Jurkat, Clone E6-1 (cell line): ENCODE results near the gene PATE4. TPM values are rescaled to one million over a fixed set of nuclear protein-coding genes. Genes with fewer than 3 reads are reported as not detected.
"Not testable (repeated sequence)": the region's sequence is repeated elsewhere in the genome, so short reads cannot be mapped to it uniquely, and the experiment has no call there.

Source experiments
- DNase-seq: peaks from one replicate; pipeline ENCODE4 v3.0.0-alpha.2; 2011; ENCODE audit warnings: low read depth, low spot score
- H3K4me3 ChIP-seq: 2 replicates; pipeline ENCODE4 v1.5.1; 2011; ENCODE audit warnings: mild to moderate bottlenecking, low read length, control low read depth, moderate library complexity
- polyA plus RNA-seq: library from polyadenylated mRNA; unstranded; fragments of >200 nt; gene quantifications from one replicate; pipeline ENCODE4 v1.2.1, GENCODE V29; 2012; ENCODE audit warnings: missing spikeins; ENCODE audit not compliant: insufficient read length, insufficient read depth

The PATE4 gene, protein sequence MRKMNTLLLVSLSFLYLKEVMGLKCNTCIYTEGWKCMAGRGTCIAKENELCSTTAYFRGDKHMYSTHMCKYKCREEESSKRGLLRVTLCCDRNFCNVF
- not detected for polyA plus RNA-seq

DNA sequence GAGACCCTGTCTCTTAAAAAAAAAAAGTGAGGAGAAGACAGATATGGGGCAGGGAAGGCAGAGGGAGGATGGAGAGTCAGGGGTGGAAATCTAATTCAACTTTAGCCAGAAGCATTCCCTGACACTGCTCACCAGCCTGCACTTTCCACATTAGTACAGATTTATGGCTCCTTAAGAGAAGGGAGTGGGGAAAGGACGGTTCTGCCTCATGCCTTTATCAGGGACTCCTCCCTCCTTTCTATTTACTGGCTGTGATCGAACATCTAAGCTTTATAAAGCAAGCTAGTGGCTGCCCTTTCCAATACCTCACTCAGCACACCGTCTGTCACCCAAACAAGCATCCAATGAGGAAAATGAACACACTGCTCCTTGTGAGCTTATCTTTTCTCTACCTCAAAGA, at the start of gene PATE4:
TSS of gene PATE4 (plus strand) at position 301 of the 400 bp plus-strand sequence. CDS start at position 345, 44 bp downstream.
- H3K4me3 ChIP-seq = no peak within 1 kb of the TSS
- no peak for DNase-seq

DNA sequence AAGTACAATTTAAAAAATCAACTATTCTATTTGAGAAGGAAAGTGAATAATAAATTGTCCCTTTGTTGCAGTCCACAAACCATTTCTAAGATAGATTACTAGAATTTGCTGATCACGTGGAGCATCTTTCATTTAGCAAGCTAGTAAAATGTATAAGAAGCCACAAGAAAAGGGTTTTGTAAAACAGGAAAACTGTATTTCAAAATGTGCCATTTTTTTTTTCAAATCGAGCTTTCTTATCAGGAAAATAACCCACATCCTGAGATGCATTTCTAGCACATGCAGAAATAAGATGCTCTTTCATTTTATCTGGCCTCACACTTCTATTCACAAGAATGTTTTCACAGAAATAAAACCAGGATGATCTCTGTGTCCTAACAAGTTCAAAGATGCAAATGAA, 48.4 kb upstream of the PATE4 start:
- peak; percentile 82 for DNase-seq

DNA sequence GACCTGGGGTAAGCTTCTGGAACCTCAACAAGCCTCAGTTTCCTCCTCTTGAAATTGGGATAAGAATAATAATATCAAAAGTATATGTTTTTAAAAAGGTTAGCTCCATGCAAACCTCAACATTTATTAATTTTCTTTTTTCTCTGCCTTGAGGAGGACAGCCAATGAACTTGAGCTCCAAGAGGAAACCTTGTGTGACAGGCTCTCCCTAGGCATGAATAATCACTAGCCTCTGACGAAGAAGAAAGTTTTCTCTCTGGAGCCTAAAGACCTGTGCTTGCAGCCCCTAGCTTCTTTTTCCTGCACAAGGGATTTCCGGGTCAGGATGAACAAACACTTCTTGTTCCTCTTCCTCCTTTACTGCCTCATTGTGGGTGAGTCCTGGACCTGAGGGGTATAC, 45.3 kb upstream of the PATE4 start, which contains the start of gene PATE3:
TSS of gene PATE3 (plus strand) at position 301 of the 400 bp plus-strand sequence. CDS start at position 326, 25 bp downstream.
- no peak within 1 kb of the TSS for H3K4me3 ChIP-seq

More for the DNA sequence above, 48.4 kb upstream of the PATE4 start:
- no peak overlapping the region for H3K4me3 ChIP-seq

DNA sequence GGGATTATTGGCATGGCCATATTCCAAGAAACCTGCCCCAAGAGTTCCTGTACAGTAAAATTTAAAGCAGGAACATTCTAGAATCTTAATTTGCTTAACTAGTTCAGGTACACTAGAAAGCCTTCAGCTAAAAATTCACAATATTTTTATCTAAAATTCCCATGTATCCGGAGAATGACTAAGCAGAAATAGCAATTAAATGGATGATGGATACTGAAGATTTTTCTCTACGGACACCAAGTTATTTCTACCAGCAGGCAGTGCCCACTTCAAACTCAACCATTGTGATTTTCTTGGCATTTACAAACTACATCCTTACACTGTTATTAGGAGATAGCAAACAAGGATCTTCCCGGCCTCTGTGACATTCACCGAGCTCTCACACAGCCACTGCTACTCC, 42.3 kb upstream of the PATE4 start:
- no peak for DNase-seq

More for the DNA sequence above, 45.3 kb upstream of the PATE4 start, which contains the start of gene PATE3:
- no peak for DNase-seq

DNA sequence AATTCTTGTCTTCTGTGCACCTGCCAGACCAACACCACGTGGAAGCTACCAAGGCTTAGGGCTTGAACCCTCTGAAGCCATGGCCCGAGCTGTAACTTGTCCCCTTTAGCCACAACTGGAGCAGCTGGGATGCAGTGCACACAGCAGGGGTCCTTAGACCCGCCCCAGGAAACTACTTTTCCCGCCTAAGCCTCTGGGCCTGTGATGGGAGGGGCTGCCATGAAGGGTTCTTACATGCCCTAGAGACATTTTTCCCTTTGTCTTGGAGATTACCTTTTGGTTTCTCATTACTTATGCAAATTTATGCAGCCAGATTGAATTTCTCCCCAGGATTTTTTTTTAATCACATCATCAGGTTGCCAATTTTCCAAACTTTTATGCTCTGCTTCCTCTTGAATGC, 35.5 kb upstream of the PATE4 start:
- DNase-seq = no peak
- no peak overlapping the region for H3K4me3 ChIP-seq

More for the DNA sequence above, 42.3 kb upstream of the PATE4 start:
- no peak overlapping the region for H3K4me3 ChIP-seq

DNA sequence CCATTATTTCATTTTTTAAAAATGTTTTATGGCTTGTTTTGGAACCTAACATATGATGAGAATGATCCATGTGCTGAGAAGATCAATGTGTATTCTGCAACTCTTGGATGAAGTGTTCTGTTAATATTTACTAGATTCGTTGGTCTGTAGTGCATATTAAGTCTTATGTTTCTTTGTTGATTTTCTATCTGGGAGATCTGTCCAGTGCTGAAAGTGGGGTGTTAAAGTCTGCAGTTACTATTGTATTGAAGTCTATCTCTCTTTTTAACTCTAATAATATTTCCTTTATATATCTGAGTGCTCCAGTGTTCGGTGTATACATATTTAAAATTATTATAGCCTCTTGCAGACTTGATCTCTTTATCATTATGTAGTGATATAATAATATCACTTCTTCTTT, 33.3 kb upstream of the PATE4 start:
- no peak for DNase-seq

DNA sequence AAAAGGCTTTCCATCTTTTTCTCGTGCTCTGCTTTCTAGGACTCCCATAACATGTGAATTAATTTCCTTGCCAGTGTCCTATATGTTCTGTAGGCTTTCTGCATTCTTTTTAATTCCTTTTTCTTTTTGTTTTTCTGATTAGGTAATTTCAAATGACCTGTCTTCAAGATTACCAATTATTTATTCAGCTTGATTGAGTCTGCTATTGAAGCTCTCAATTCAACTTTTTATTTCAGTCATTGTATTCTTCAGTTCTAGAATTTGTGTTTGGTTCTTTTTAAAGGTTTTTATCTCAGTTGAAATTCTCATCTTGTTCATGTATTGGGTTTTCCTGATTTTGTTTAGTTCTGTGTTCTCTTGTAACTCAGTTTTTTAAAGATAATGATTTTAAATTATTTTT, 30.7 kb upstream of the PATE4 start:
- no peak overlapping the region for H3K4me3 ChIP-seq
- DNase-seq = no peak

More for the DNA sequence above, 33.3 kb upstream of the PATE4 start:
- H3K4me3 ChIP-seq = no peak overlapping the region

DNA sequence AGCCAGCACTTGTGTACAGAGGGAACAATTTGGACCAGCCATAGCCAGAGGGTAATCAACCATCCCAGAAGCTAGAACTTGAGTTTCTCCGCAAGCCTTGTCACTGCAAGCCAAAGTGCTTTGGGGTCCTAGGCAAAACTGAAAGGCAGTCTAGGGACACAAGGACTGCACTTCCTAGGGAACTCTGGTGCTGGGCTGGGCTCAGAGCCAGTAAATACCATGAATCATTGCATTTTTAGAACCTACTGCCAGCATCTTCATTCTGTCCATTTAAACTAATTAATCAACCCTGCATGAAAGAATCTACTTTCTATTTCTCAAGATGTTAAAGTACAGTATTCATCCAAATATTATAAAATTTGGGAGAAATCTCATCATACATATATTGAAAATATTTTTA, 25.2 kb upstream of the PATE4 start:
- no peak for DNase-seq
- no peak overlapping the region for H3K4me3 ChIP-seq

DNA sequence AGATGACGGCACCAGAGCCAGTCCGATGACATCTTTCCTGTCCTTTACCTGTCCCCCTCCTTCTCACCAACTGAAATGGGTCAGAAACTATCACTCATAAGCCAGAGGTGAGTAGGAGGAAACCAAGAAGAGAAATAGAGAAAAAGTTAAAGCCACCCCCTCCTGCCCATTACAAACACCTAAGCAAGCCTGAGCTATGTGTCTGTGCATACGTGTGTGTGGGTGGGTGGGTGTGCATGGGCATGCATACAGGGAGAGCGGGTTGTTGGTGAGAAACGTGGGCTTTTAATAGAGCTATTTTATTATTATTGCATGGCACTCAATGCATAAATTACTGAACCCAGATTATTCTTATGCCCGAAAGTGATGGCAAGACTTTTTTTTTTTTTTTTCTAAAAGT, 2.6 kb downstream of the PATE4 start:
- no peak overlapping the region for H3K4me3 ChIP-seq
- no peak for DNase-seq

DNA sequence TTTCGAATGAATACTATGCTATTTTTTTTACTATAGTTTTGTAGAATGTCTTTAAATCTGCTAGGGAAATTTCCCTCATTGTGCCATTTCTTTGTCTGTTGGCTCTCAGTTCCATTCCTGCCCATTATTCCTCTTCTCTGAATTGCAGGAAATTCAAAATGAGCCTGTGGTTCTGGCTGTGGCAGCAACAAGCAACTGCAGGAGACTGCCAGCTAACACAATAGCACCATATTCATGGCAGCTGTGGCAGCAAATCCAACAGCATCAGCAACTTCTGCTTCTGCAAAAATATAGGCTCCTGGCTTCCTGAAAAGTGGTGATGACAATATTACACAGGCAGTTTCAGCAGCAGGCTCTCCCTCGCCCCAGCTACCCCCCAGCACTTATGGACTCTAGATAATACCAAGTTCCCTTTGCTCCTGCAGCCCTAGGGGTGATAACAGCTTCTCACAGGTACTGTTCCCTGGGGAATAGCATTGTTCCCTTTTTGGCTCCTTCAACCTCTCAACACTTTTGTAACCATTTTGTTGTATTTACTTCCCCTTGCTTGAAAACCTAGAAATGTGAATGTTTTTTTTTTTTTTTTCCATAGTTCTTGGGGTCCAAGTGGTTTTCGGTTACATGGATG, 9.3 kb downstream of the PATE4 start:
- no peak for DNase-seq
- no peak overlapping the region for H3K4me3 ChIP-seq

DNA sequence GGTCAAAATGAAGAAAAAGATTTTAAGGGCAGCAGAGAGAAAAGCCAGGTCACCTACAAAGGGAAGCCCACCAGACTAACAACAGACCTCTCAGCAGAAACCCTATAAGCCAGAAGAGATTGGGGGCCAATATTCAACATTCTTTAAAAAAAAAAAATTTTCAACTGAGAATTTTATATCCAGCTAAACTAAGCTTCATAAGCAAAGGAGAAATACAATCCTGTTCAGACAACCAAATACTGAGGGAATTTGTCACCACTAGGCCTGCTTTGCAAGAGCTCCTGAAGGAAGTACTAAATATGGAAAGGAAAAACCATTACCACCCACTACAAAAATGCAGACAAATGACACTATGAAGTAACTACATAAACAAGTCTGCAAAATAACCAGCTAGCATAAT, 13.1 kb downstream of the PATE4 start:
- no peak for DNase-seq
- H3K4me3 ChIP-seq = no peak overlapping the region

DNA sequence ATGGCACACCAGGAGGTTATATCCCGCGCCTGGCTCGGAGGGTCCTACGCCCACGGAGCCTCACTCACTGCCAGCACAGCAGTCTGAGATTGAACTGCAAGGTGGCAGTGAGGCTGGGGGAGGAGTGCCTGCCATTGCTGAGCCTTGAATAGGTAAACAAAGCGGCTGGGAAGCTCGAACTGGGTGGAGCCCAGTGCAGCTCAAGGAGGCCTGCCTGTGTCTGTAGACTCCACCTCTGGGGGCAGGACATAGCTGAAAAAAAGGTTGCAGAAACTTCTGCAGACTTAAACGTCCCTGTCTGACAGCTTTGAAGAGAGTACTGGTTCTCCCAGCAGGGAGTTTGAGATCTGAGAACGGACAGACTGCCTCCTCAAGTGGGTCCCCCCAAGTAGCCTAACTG, 24.6 kb downstream of the PATE4 start:
- not testable (repeated sequence) for DNase-seq

DNA sequence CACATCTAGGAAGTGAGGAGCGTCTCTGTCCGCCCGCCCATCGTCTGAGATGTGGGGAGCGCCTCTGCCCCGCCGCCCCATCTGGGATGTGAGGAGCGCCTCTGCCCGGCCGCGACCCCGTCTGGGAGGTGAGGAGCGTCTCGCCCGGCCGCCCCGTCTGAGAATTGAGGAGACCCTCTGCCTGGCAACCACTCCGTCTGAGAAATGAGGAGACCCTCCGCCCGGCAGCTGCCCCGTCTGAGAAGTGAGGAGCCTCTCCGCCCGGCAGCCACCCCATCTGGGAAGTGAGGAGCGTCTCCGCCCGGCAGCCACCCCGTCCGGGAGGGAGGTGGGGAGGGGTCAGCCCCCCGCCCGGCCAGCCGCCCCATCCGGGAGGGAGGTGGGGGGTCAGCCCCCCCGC, 29.7 kb downstream of the PATE4 start:
- DNase-seq, H3K4me3 ChIP-seq: not testable (repeated sequence)

More for the DNA sequence above, 24.6 kb downstream of the PATE4 start:
- not testable (repeated sequence) for H3K4me3 ChIP-seq

DNA sequence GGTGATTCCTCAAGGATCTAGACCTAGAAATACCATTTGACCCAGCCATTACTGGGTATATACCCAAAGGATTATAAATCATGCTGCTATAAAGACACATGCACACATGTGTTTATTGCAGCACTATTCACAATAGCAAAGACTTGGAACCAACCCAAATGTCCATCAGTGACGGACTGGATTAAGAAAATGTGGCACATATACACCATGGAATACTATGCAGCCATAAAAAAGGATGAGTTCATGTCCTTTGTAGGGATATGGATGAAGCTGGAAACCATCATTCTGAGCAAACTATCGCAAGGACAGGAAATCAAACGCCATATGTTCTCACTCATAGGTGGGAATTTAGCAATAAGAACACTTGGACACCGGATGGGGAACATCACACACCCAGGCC, 32.2 kb downstream of the PATE4 start:
- DNase-seq, H3K4me3 ChIP-seq: not testable (repeated sequence)

DNA sequence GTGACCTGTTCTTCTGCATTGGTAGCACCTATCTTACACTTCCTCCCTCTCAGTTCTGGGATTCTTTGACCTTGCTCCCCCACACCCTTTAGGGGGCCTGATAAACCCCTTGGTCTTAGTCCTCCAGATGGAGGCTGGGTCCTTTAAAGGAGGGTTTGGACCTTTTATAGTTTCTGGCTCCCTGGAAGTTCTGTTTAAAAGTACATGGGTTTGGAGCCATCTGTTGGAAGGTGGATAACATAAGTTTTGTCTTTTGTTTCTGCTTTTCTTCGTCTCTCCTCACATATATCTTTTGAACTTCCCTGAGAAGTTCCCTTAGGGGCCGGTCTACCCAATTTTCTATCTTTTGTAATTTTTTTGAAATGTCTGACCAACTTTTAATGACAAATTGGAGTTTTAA, 36.4 kb downstream of the PATE4 start:
- no peak overlapping the region for H3K4me3 ChIP-seq
- no peak for DNase-seq

DNA sequence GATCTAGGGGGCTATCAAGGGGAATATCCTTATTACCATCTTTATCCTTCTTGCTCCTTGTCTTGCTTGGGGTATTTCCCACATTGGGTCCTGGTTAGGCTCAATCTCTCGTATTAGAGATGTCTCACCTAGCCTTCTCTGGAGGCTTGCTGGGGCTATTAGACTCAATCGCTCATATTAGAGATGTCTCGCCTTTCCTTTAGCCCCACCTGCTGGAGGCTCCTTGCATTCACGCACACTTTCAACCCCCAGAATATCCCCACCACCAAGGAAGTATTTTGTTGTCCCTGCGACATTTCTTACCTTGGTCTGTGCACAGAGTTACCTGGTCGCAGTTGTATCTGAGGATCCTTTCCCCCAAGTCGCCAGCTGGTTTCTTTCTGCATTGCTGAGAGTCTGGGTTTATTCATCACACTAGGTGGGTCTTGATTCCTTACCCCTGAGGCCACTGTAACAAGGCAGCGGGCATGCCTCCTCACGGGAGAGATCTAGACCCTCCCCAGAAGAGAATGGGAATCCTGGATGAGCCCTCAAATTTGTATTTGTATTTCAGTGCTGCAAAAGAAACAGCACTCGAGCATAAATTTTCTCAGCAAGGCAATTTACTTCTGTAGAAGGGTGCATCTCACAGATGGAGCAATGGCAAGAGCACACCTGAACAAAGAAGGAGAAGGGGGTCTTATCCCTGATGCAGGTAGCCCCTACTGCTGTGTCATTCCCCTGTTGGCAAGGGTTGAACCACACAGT, 38.4 kb downstream of the PATE4 start:
- no peak overlapping the region for H3K4me3 ChIP-seq
- DNase-seq = peak; percentile 60

DNA sequence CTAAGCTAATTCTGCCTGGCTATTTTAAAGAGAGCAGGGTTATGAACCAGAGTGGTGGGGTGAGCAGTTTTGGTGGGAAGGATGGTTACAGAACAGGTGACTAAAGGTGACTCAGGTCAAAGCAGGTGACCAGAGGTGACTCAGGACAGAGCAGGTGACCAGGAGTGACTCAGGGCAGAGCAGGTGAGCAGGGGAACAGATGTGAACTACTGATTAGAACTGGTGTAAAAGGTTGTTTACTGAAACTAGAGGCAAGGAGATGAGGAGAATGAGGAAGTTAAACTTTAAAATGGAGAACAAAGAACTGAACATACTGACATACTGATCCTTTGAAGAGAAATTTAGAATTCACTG, 39.0 kb downstream of the PATE4 start:
- no peak overlapping the region for H3K4me3 ChIP-seq
- DNase-seq = no peak

DNA sequence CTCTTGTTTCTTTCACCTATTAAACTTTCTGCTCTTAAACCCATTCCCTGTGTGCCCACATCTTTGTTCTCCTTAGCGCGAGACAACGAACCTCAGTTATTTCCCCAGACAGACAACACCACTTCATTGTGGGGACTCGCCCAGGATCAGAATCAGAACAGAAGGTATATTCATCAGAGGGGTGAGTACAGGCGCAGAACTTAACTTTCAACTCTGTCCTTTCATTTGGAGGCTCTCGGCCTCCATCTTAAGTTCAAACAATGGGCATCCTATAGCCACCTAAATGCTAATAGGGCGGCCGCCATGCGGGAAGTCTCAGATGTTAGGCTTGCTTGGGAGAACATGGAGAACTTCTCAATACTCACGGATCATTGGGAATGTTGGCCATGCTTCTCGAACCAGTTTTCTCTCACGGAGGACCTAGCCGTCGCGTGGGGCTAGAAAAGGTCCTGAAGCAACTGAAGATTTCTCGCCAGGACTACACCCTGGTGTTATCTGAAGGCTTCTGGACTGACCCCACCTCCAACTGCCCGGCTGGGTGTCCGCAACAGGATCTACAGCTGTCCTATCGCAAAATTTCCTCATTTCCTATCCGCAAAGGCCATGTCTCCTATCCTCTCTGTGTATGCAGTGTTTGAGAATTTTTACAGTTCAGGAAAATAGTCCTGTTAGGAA, 40.9 kb downstream of the PATE4 start:
- DNase-seq = no peak
- no peak overlapping the region for H3K4me3 ChIP-seq

DNA sequence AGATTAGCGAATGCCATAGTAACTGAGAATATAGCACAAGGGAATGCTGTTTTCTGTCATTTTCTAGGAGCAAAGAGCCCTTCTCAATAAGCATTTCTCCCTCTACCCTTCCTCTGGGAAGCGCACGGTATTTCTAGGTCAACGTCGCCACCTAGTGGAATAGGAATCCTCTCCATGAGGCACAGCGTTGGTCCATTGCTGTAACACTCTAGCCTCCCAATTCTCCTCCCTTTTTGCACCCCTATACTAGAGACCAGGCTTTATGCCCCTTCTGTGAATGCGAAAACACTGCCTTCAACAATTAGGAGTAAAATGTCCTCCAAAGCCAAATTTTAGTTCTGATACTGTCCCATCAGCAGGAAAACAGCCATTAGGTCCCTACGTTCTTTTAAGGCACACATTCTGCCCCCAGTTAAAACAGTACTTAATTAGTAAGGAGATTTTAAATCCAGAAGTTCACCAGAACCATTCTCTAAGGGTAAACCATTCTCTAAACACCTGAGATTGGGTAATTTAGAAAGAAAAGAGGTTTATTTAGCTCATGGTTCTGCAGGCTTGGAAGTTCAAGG, 41.5 kb downstream of the PATE4 start:
- H3K4me3 ChIP-seq = no peak overlapping the region
- DNase-seq = peak; percentile 48
